ENCODE measurements around the gene ACER3.
"Not testable (repeated sequence)": the region's sequence is repeated elsewhere in the genome, so short reads cannot be mapped to it uniquely, and the experiment has no call there.

The ACER3 gene

GRCh38 chr11:76995081-76995576 lies 134.4 kb downstream of the ACER3 start:
- Mint-ChIP-seq H3K27ac (no peak overlapping the region), H3K36me3 (no peaks in the 10 kb centered on the region), H3K4me3 (no peak overlapping the region), H3K4me1 (peaks cover 8% of the 10 kb centered on the region), H3K9me3 (no peaks in the 10 kb centered on the region), H3K27me3 (no peaks in the 10 kb centered on the region)
- CTCF ChIA-PET: no interaction called here
- DNase-seq: no peak

GRCh38 chr11:76997512-76997911 lies 136.8 kb downstream of the ACER3 start:
- H3K4me1 Mint-ChIP-seq: peaks cover 8% of the 10 kb centered on the region

GRCh38 chr11:76999597-76999996 lies 138.9 kb downstream of the ACER3 start:
- Mint-ChIP-seq H3K4me3 (no peak overlapping the region), H3K27me3 (no peaks in the 10 kb centered on the region), H3K36me3 (no peaks in the 10 kb centered on the region), H3K9me3 (no peaks in the 10 kb centered on the region), H3K27ac (no peak overlapping the region), H3K4me1 (peaks cover 8% of the 10 kb centered on the region)
- no peak for DNase-seq
- CTCF ChIA-PET: no interaction called here

More at GRCh38 chr11:76997512-76997911, 136.8 kb downstream of the ACER3 start:
- CTCF ChIA-PET: interaction anchor here (0.6 kb wide), 1 partner anchor 42 kb away, joined by 4 read pairs; no protein-coding TSS in a partner anchor
- no peaks in the 10 kb centered on the region for H3K36me3 Mint-ChIP-seq
- H3K4me3 Mint-ChIP-seq: no peak overlapping the region
- H3K9me3 Mint-ChIP-seq: no peaks in the 10 kb centered on the region
- H3K27me3 Mint-ChIP-seq: no peaks in the 10 kb centered on the region
- H3K27ac Mint-ChIP-seq: no peak overlapping the region
- DNase-seq: no peak

- no peak overlapping the region for H3K27ac Mint-ChIP-seq
- H3K9me3 Mint-ChIP-seq: no peaks in the 10 kb centered on the region
- H3K4me1 Mint-ChIP-seq: peaks cover 8% of the 10 kb centered on the region
- H3K27me3 Mint-ChIP-seq: no peaks in the 10 kb centered on the region
- H3K4me3 Mint-ChIP-seq: no peak overlapping the region
- CTCF ChIA-PET: no interaction called here
- no peak for DNase-seq
- H3K36me3 Mint-ChIP-seq: peaks cover under 1% of the 10 kb centered on the region
These were observed 140.9 kb downstream of the ACER3 start for GRCh38 chr11:77001613-77002012.

GRCh38 chr11:77002776-77003175 lies 142.1 kb downstream of the ACER3 start:
- peaks cover 2% of the 10 kb centered on the region for H3K4me1 Mint-ChIP-seq
- H3K36me3 Mint-ChIP-seq: peaks cover 2% of the 10 kb centered on the region
- no peaks in the 10 kb centered on the region for H3K9me3 Mint-ChIP-seq
- H3K27ac Mint-ChIP-seq: no peak overlapping the region
- CTCF ChIA-PET: interaction anchor here (0.6 kb wide), 1 partner anchor 28 kb away, joined by 3 read pairs; no protein-coding TSS in a partner anchor
- H3K27me3 Mint-ChIP-seq: no peaks in the 10 kb centered on the region
- H3K4me3 Mint-ChIP-seq: no peak overlapping the region
- DNase-seq: no peak

- DNase-seq: no peak
- H3K9me3 Mint-ChIP-seq: no peaks in the 10 kb centered on the region
- no peaks in the 10 kb centered on the region for H3K27me3 Mint-ChIP-seq
- no peaks in the 10 kb centered on the region for H3K4me1 Mint-ChIP-seq
- CTCF ChIA-PET: no interaction called here
- H3K36me3 Mint-ChIP-seq: peaks cover 2% of the 10 kb centered on the region
- H3K4me3 Mint-ChIP-seq: no peak overlapping the region
- H3K27ac Mint-ChIP-seq: no peak overlapping the region
These were observed 143.2 kb downstream of the ACER3 start for GRCh38 chr11:77003963-77004362.

- no peak for DNase-seq
- CTCF ChIA-PET: no interaction called here
- no peaks in the 10 kb centered on the region for H3K9me3 Mint-ChIP-seq
These were observed 148.9 kb downstream of the ACER3 start for GRCh38 chr11:77009533-77010160.

GRCh38 chr11:77014669-77015068 lies 154.0 kb downstream of the ACER3 start:
- Mint-ChIP-seq H3K36me3 (peaks cover 4% of the 10 kb centered on the region), H3K27ac (no peak overlapping the region), H3K4me1 (peaks cover 11% of the 10 kb centered on the region), H3K9me3 (no peaks in the 10 kb centered on the region), H3K4me3 (no peak overlapping the region), H3K27me3 (no peaks in the 10 kb centered on the region)
- DNase-seq: no peak
- CTCF ChIA-PET: interaction anchor here (1.5 kb wide), 1 partner anchor 10 kb away, joined by 3 read pairs; no protein-coding TSS in a partner anchor

More at GRCh38 chr11:77009533-77010160, 148.9 kb downstream of the ACER3 start:
- Mint-ChIP-seq H3K4me3 (no peak overlapping the region), H3K27ac (no peak overlapping the region), H3K36me3 (peaks cover 2% of the 10 kb centered on the region), H3K4me1 (no peaks in the 10 kb centered on the region), H3K27me3 (no peaks in the 10 kb centered on the region)

- not testable (repeated sequence) for H3K27ac Mint-ChIP-seq, H3K9me3 Mint-ChIP-seq, DNase-seq, H3K36me3 Mint-ChIP-seq, H3K4me3 Mint-ChIP-seq, H3K27me3 Mint-ChIP-seq
- H3K4me1 Mint-ChIP-seq: peaks cover 11% of the 10 kb centered on the region
- CTCF ChIA-PET: interaction anchor here (0.7 kb wide), 1 partner anchor 99 kb away, joined by 3 read pairs; no protein-coding TSS in a partner anchor
These were observed 157.7 kb downstream of the ACER3 start for GRCh38 chr11:77018396-77018924.

GRCh38 chr11:77019976-77020595 lies 159.4 kb downstream of the ACER3 start:
- H3K4me1 Mint-ChIP-seq: peaks cover 11% of the 10 kb centered on the region
- no peak overlapping the region for H3K27ac Mint-ChIP-seq
- no peaks in the 10 kb centered on the region for H3K27me3 Mint-ChIP-seq
- H3K9me3 Mint-ChIP-seq: no peaks in the 10 kb centered on the region
- peaks cover 4% of the 10 kb centered on the region for H3K36me3 Mint-ChIP-seq
- CTCF ChIA-PET: interaction anchor here (1.4 kb wide), 1 partner anchor 100 kb away, joined by 3 read pairs; no protein-coding TSS in a partner anchor
- no peak for DNase-seq
- H3K4me3 Mint-ChIP-seq: no peak overlapping the region

GRCh38 chr11:77020734-77021133 lies 160.0 kb downstream of the ACER3 start:
- H3K27me3 Mint-ChIP-seq: no peaks in the 10 kb centered on the region
- no peaks in the 10 kb centered on the region for H3K9me3 Mint-ChIP-seq
- H3K4me1 Mint-ChIP-seq: peaks cover 11% of the 10 kb centered on the region
- DNase-seq: no peak
- H3K4me3 Mint-ChIP-seq: no peak overlapping the region
- CTCF ChIA-PET: interaction anchor here (1.4 kb wide), 1 partner anchor 101 kb away, joined by 3 read pairs; no protein-coding TSS in a partner anchor
- H3K27ac Mint-ChIP-seq: no peak overlapping the region
- peaks cover 4% of the 10 kb centered on the region for H3K36me3 Mint-ChIP-seq

- CTCF ChIA-PET: interaction anchor here (1.1 to 2.0 kb wide), 2 partner anchors 11 to 105 kb away, joined by 3 to 7 read pairs; no protein-coding TSS in a partner anchor
- H3K4me1 Mint-ChIP-seq: no peaks in the 10 kb centered on the region
- H3K27me3 Mint-ChIP-seq: peaks cover 13% of the 10 kb centered on the region
- H3K9me3 Mint-ChIP-seq: no peaks in the 10 kb centered on the region
- H3K27ac Mint-ChIP-seq: no peak overlapping the region
- H3K36me3 Mint-ChIP-seq: no peaks in the 10 kb centered on the region
- no peak for DNase-seq
- H3K4me3 Mint-ChIP-seq: no peak overlapping the region
These were observed 164.0 kb downstream of the ACER3 start for GRCh38 chr11:77024745-77025144.

GRCh38 chr11:77026221-77026620 lies 165.5 kb downstream of the ACER3 start:
- CTCF ChIA-PET: interaction anchor here (1.9 kb wide), 1 partner anchor 21 kb away, joined by 5 read pairs; no protein-coding TSS in a partner anchor

GRCh38 chr11:77026743-77027142 lies 166.0 kb downstream of the ACER3 start:
- CTCF ChIA-PET: interaction anchor here (1.9 kb wide), 1 partner anchor 21 kb away, joined by 5 read pairs; no protein-coding TSS in a partner anchor
- DNase-seq: no peak

More at GRCh38 chr11:77026221-77026620, 165.5 kb downstream of the ACER3 start:
- no peak overlapping the region for H3K27ac Mint-ChIP-seq
- H3K27me3 Mint-ChIP-seq: peaks cover 28% of the 10 kb centered on the region
- no peaks in the 10 kb centered on the region for H3K36me3 Mint-ChIP-seq
- H3K9me3 Mint-ChIP-seq: no peaks in the 10 kb centered on the region
- no peaks in the 10 kb centered on the region for H3K4me1 Mint-ChIP-seq
- DNase-seq: no peak
- no peak overlapping the region for H3K4me3 Mint-ChIP-seq

More at GRCh38 chr11:77026743-77027142, 166.0 kb downstream of the ACER3 start:
- H3K27me3 Mint-ChIP-seq: peaks cover 31% of the 10 kb centered on the region
- H3K36me3 Mint-ChIP-seq: no peaks in the 10 kb centered on the region
- H3K4me1 Mint-ChIP-seq: no peaks in the 10 kb centered on the region
- H3K27ac Mint-ChIP-seq: no peak overlapping the region
- no peaks in the 10 kb centered on the region for H3K9me3 Mint-ChIP-seq
- H3K4me3 Mint-ChIP-seq: no peak overlapping the region
